ENCODE results near the gene WDR73.

WDR73 gene

DNA sequence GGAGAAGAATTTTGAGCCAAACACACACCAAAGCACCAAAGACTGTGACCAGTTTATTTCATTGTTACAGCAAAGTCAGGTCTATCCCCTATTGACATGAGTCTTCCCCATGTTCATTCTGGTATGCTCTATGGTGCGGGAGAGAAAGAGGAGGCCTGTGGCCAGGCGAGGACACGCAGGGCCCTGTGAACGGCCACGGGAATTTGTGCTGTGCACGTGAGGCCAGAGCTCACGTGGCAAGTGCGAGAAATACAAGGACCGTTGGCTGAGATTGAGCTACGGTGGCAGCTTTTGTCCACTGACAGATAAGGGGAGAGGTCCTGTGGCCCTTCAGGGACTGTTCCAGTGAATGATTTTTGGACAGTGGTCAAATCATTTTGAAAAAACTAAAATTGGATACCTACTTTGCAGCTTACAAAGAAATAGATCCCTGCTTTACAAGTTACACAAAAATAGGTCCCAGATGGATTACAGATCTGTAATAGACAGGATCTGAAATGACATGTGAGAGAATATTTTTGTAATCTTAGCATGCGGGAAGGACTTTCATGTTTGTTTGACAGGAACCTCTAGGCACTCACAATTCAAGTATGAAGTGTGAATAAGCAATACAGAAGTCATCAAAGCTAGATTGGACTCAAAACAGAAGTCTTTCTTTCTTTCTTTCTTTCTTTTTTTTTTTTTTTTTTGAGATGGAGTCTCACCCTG lies 44.1 kb downstream of the WDR73 start:
- Histone ChIP-seq H3K4me1 (ENCODE audit: control insufficient read depth in 2 of 2, insufficient read depth in 1 of 2, low read depth in 1 of 2, low read length in 2 of 2) (no peaks in the 10 kb centered on the region), H2BK12ac (ENCODE audit: low read length) (no peak overlapping the region), H3K23ac (ENCODE audit: low read depth, low read length, poor library complexity) (no peak overlapping the region), H3K18ac (ENCODE audit: low read length) (no peak overlapping the region), H2BK15ac (ENCODE audit: low read length) (no peak overlapping the region), H3K27me3 (ENCODE audit: control insufficient read depth in 3 of 3, insufficient read depth in 3 of 3, low read depth in 1 of 3, low read length in 3 of 3) (no peaks in the 10 kb centered on the region), H3K9ac (ENCODE audit: low read depth, low read length, poor library complexity) (no peak overlapping the region), H3K36me3 (replicated peaks in 1 of 2; ENCODE audit: control insufficient read depth in 2 of 2, insufficient read depth in 2 of 2, low read length in 2 of 2) (peaks cover 15 to 51% of the 10 kb centered on the region in 2 donors), H3K9me3 (replicated peaks in 1 of 2; ENCODE audit: control insufficient read depth in 2 of 2, insufficient read depth in 1 of 2, low read depth in 1 of 2, low read length in 2 of 2) (no peaks in the 10 kb centered on the region), H2BK5ac (ENCODE audit: low read length) (no peak overlapping the region), H3K27ac (replicated peaks; ENCODE audit: low read length) (no peak overlapping the region), H2AFZ (ENCODE audit: low read length) (no peak overlapping the region), H2AK5ac (ENCODE audit: low read depth, low read length) (no peak overlapping the region), H3K4me3 (ENCODE audit: low read length in 2 of 2) (no peak overlapping the region), H2BK120ac (ENCODE audit: low read depth, low read length) (no peak overlapping the region), H3K4me2 (ENCODE audit: insufficient read depth, low read length, poor library complexity, severe bottlenecking) (no peak overlapping the region), H3K79me1 (ENCODE audit: low read depth, low read length) (no peaks in the 10 kb centered on the region), H4K8ac (ENCODE audit: low read depth, low read length) (no peak overlapping the region), H3K4ac (ENCODE audit: low read length) (no peak overlapping the region), H3K14ac (ENCODE audit: low read length) (no peak overlapping the region), H4K91ac (ENCODE audit: low read depth, low read length, poor library complexity) (no peak overlapping the region)
- WGBS, 2 donors (ENCODE audit: extremely low coverage in 2 of 2, insufficient read length in 2 of 2, insufficient replicate concordance in 1 of 2) = no CpG with 5 or more reads among the region's 11 CpGs
- no peak for DNase-seq (ENCODE audit: low spot score)

DNA sequence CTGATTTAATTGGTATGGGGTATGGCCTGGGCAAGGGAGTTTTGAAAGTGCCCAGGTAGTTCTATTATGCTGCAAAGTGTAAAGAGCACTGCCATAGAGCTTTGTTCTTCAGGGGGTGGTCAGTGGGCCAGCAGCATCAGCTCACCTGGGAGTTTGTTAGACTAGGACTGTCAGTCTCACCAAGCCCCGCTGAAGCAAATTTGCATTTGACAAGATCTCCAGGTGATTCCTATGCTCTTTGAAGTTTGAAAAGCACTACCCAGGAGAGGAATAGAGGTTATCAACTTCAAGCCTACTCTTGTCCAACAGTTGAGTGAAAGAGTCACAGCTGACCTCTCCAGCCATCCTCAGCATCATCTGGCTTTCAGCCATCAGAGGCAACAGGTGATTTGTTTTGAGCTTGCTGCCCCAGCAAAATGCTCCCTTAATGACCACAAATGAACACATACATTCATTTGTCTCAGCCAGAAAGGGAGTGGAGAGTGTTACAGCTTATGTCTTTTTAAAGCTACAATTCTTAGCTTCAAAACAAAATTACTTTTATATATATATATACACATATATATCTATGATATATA lies 45.3 kb downstream of the WDR73 start:
- no peaks in the 10 kb centered on the region for H3K4me1 ChIP-seq (ENCODE audit: control insufficient read depth in 2 of 2, insufficient read depth in 1 of 2, low read depth in 1 of 2, low read length in 2 of 2)
- no peak overlapping the region for H3K23ac ChIP-seq (ENCODE audit: low read depth, low read length, poor library complexity)
- no peaks in the 10 kb centered on the region for H3K9me3 ChIP-seq (replicated peaks in 1 of 2; ENCODE audit: control insufficient read depth in 2 of 2, insufficient read depth in 1 of 2, low read depth in 1 of 2, low read length in 2 of 2)
- no peak overlapping the region for H3K14ac ChIP-seq (ENCODE audit: low read length)
- no peak overlapping the region for H2BK12ac ChIP-seq (ENCODE audit: low read length)
- H3K36me3 ChIP-seq (replicated peaks in 1 of 2; ENCODE audit: control insufficient read depth in 2 of 2, insufficient read depth in 2 of 2, low read length in 2 of 2) = peaks cover 21 to 59% of the 10 kb centered on the region in 2 donors
- no peak overlapping the region for H3K9ac ChIP-seq (ENCODE audit: low read depth, low read length, poor library complexity)
- no peaks in the 10 kb centered on the region for H3K27me3 ChIP-seq (ENCODE audit: control insufficient read depth in 3 of 3, insufficient read depth in 3 of 3, low read depth in 1 of 3, low read length in 3 of 3)
- H4K91ac ChIP-seq (ENCODE audit: low read depth, low read length, poor library complexity) = no peak overlapping the region
- H2AK5ac ChIP-seq (ENCODE audit: low read depth, low read length) = no peak overlapping the region
- no peak overlapping the region for H2BK5ac ChIP-seq (ENCODE audit: low read length)
- H3K18ac ChIP-seq (ENCODE audit: low read length) = no peak overlapping the region
- H4K8ac ChIP-seq (ENCODE audit: low read depth, low read length) = no peak overlapping the region
- DNase-seq (ENCODE audit: low spot score) = no peak
- no peak overlapping the region for H3K4ac ChIP-seq (ENCODE audit: low read length)
- no peak overlapping the region for H2BK15ac ChIP-seq (ENCODE audit: low read length)
- H3K4me3 ChIP-seq (ENCODE audit: low read length in 2 of 2) = no peak overlapping the region
- no CpG with 5 or more reads among the region's 1 CpG for WGBS, 2 donors (ENCODE audit: extremely low coverage in 2 of 2, insufficient read length in 2 of 2, insufficient replicate concordance in 1 of 2)
- H2BK120ac ChIP-seq (ENCODE audit: low read depth, low read length) = no peak overlapping the region
- no peak overlapping the region for H3K4me2 ChIP-seq (ENCODE audit: insufficient read depth, low read length, poor library complexity, severe bottlenecking)
- H2AFZ ChIP-seq (ENCODE audit: low read length) = no peak overlapping the region
- H3K27ac ChIP-seq (replicated peaks; ENCODE audit: low read length) = no peak overlapping the region
- H3K79me1 ChIP-seq (ENCODE audit: low read depth, low read length) = no peaks in the 10 kb centered on the region

DNA sequence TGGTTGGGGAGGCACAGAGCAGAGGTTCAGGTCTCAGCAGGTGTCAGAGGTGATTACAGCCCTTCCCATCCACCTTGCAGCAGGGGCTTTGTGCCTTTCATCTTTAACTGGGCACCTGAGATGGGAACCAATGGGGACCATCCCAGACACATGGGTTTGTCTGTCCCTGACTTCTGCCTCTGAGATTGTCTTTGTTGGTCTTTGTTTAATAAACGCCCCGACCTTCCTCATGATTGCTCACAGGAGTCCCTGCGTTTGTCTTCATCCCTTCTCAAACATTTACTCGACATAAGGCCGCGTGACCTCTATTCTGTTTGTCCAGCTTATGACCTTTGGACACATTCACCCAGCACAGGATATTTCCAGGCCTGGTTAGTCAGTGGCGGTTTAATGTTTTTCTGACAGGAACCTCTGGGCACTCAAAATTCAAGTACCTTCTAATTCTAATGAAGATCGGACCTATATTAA lies 47.4 kb downstream of the WDR73 start:
- WGBS, 2 donors (ENCODE audit: extremely low coverage in 2 of 2, insufficient read length in 2 of 2, insufficient replicate concordance in 1 of 2) = no CpG with 5 or more reads among the region's 8 CpGs
- Histone ChIP-seq H3K4me2 (ENCODE audit: insufficient read depth, low read length, poor library complexity, severe bottlenecking) (no peak overlapping the region), H3K79me1 (ENCODE audit: low read depth, low read length) (no peaks in the 10 kb centered on the region), H3K27me3 (ENCODE audit: control insufficient read depth in 3 of 3, insufficient read depth in 3 of 3, low read depth in 1 of 3, low read length in 3 of 3) (no peaks in the 10 kb centered on the region), H3K27ac (replicated peaks; ENCODE audit: low read length) (no peak overlapping the region), H2BK5ac (ENCODE audit: low read length) (no peak overlapping the region), H3K18ac (ENCODE audit: low read length) (no peak overlapping the region), H2BK120ac (ENCODE audit: low read depth, low read length) (no peak overlapping the region), H3K4me1 (ENCODE audit: control insufficient read depth in 2 of 2, insufficient read depth in 1 of 2, low read depth in 1 of 2, low read length in 2 of 2) (no peaks in the 10 kb centered on the region), H4K91ac (ENCODE audit: low read depth, low read length, poor library complexity) (no peak overlapping the region), H2AFZ (ENCODE audit: low read length) (no peak overlapping the region), H2AK5ac (ENCODE audit: low read depth, low read length) (no peak overlapping the region), H3K4me3 (ENCODE audit: low read length in 2 of 2) (no peak overlapping the region), H3K23ac (ENCODE audit: low read depth, low read length, poor library complexity) (no peak overlapping the region), H3K14ac (ENCODE audit: low read length) (no peak overlapping the region), H3K9ac (ENCODE audit: low read depth, low read length, poor library complexity) (peak overlapping the region; percentile 30), H3K36me3 (replicated peaks in 1 of 2; ENCODE audit: control insufficient read depth in 2 of 2, insufficient read depth in 2 of 2, low read length in 2 of 2) (peaks cover 23 to 63% of the 10 kb centered on the region in 2 donors), H3K4ac (ENCODE audit: low read length) (no peak overlapping the region), H3K9me3 (replicated peaks in 1 of 2; ENCODE audit: control insufficient read depth in 2 of 2, insufficient read depth in 1 of 2, low read depth in 1 of 2, low read length in 2 of 2) (no peaks in the 10 kb centered on the region), H4K8ac (ENCODE audit: low read depth, low read length) (no peak overlapping the region), H2BK15ac (ENCODE audit: low read length) (no peak overlapping the region), H2BK12ac (ENCODE audit: low read length) (no peak overlapping the region)
- DNase-seq (ENCODE audit: low spot score) = no peak

DNA sequence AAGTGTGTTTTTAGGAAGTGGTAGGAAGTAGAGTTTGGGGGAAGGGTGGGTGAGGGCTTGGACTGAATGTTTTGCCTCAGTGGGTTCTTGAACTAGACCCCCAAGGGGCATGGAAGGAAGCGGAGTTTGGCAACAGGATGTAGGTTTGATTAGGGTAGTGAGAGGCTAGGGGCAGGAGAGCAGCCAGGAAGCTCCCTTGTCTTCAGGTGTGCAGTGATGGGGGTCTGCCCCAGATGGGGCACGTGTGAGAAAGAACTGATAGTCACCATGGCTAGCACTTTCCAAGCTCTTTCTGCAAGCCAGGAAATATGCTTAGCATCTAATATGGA lies 48.6 kb downstream of the WDR73 start:
- Histone ChIP-seq H3K27me3 (ENCODE audit: control insufficient read depth in 3 of 3, insufficient read depth in 3 of 3, low read depth in 1 of 3, low read length in 3 of 3) (no peaks in the 10 kb centered on the region), H4K8ac (ENCODE audit: low read depth, low read length) (no peak overlapping the region), H3K4ac (ENCODE audit: low read length) (no peak overlapping the region), H4K91ac (ENCODE audit: low read depth, low read length, poor library complexity) (no peak overlapping the region), H3K4me3 (ENCODE audit: low read length in 2 of 2) (no peak overlapping the region), H3K4me2 (ENCODE audit: insufficient read depth, low read length, poor library complexity, severe bottlenecking) (no peak overlapping the region), H2BK5ac (ENCODE audit: low read length) (no peak overlapping the region), H2BK12ac (ENCODE audit: low read length) (no peak overlapping the region), H2BK120ac (ENCODE audit: low read depth, low read length) (no peak overlapping the region), H3K9me3 (replicated peaks in 1 of 2; ENCODE audit: control insufficient read depth in 2 of 2, insufficient read depth in 1 of 2, low read depth in 1 of 2, low read length in 2 of 2) (no peaks in the 10 kb centered on the region), H2BK15ac (ENCODE audit: low read length) (no peak overlapping the region), H3K79me1 (ENCODE audit: low read depth, low read length) (no peaks in the 10 kb centered on the region), H3K14ac (ENCODE audit: low read length) (no peak overlapping the region), H3K18ac (ENCODE audit: low read length) (no peak overlapping the region), H3K4me1 (ENCODE audit: control insufficient read depth in 2 of 2, insufficient read depth in 1 of 2, low read depth in 1 of 2, low read length in 2 of 2) (peaks cover 1 to 4% of the 10 kb centered on the region in 2 donors), H3K27ac (replicated peaks; ENCODE audit: low read length) (no peak overlapping the region), H2AFZ (ENCODE audit: low read length) (no peak overlapping the region), H2AK5ac (ENCODE audit: low read depth, low read length) (no peak overlapping the region), H3K9ac (ENCODE audit: low read depth, low read length, poor library complexity) (no peak overlapping the region), H3K23ac (ENCODE audit: low read depth, low read length, poor library complexity) (no peak overlapping the region), H3K36me3 (replicated peaks in 1 of 2; ENCODE audit: control insufficient read depth in 2 of 2, insufficient read depth in 2 of 2, low read length in 2 of 2) (peaks cover 23 to 63% of the 10 kb centered on the region in 2 donors)
- WGBS, 2 donors (ENCODE audit: extremely low coverage in 2 of 2, insufficient read length in 2 of 2, insufficient replicate concordance in 1 of 2) = no CpG with 5 or more reads among the region's 2 CpGs
- DNase-seq (ENCODE audit: low spot score) = no peak

Measured in neuronal stem cell (in vitro differentiated cells).